ENCODE data around the gene COLGALT1.
"Not testable (repeated sequence)": the region's sequence is repeated elsewhere in the genome, so short reads cannot be mapped to it uniquely, and the experiment has no call there.

Gene COLGALT1
- total RNA-seq, result 68.0 to 82.5 (median 75.6) reads per million in 4 experiments

DNA sequence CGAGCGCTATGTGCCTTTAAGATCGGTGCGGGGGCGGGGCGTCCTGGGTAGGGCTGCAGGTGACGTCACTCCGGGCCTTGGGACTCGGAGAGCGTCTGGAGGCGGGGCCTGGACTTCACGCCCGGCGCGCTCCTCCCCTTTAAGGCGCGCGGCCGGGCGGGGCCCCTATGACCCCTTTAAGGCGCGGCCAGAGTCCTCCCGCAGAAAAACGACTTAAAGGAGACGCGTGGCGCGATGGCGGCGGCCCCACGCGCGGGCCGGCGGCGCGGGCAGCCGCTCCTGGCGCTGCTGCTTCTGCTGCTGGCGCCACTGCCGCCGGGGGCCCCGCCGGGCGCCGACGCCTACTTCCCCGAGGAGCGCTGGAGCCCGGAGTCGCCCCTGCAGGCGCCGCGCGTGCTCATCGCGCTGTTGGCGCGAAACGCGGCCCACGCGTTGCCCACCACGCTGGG, at the start of gene COLGALT1:
TSS of gene COLGALT1 (plus strand) at position 170 of the 449 bp plus-strand sequence. CDS start at position 235, 65 bp downstream.
- peak; percentile 97 for DNase-seq

DNA sequence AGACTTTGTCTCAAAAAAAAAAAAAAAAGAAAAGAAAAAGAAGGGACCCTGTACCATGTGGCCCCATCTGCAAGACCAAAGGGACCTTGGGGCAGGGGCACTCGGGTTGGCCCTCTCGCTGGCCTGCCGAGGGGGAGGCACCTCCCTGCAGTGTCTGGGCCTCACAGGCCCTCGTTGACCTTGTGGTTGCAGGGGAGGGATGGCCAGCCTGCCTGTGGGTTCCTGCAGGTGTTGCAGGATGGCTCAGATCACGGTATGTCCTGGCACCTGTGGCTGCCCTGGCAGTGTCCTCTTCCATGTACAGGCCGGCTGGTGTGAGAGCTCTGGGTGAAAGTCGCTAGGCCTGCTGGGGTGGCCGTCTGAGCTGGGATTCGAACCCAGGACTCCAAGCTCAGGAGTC, 48.7 kb upstream of the COLGALT1 start:
- no peak for DNase-seq

DNA sequence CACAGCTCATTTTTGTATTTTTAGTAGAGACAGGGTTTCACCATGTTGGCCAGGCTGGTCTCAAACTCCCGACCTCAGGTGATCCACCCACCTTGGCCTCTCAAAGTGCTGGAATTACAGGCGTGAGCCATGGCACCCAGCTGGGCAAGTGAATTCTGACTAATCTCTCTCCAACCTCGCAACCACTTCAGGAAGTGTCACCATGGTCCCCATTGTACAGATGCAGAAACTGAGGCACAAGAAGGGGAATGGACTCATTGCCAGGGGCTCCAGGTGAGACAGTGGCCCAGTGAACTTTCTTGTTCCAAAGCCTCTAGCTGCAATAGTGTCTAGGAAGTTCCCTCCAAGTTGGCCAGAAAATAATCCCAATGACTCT, 46.9 kb upstream of the COLGALT1 start:
- not testable (repeated sequence) for DNase-seq

DNA sequence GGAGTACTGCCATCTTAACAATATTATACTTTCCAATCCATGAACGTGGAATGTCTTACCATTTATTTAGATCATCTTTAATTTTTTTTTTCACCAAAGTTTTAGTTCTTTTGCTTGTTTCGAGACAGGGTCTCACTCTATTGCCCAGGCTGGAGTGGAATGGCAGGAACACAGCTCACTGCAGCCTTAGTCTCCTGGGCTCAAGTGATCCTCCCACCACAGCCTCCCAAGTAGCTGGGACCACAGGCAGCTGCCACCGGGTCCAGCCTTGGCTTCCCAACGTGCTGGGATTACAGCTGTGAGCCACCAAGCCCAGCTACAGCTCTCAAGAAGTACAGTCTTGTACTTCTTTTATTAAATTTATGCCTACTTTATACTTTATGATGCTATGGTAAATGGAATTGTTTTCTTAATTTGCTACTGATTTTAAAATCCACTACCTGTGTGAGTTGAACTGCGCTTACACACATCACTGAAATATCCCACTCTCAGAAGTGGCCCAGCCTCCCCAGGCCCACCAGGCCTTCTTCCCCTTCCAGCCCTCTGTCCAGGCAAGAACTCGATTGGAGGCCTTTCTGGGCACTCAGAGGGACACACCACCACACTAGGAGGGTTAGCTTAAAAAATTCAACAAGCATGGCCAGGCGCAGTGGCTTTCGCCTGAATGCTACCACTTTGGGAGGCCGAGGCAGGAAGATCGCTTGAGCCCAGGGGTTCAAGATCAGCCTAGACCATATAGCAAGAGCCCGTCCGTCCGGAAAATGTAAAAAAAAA, 45.0 kb upstream of the COLGALT1 start:
- no peak for DNase-seq

DNA sequence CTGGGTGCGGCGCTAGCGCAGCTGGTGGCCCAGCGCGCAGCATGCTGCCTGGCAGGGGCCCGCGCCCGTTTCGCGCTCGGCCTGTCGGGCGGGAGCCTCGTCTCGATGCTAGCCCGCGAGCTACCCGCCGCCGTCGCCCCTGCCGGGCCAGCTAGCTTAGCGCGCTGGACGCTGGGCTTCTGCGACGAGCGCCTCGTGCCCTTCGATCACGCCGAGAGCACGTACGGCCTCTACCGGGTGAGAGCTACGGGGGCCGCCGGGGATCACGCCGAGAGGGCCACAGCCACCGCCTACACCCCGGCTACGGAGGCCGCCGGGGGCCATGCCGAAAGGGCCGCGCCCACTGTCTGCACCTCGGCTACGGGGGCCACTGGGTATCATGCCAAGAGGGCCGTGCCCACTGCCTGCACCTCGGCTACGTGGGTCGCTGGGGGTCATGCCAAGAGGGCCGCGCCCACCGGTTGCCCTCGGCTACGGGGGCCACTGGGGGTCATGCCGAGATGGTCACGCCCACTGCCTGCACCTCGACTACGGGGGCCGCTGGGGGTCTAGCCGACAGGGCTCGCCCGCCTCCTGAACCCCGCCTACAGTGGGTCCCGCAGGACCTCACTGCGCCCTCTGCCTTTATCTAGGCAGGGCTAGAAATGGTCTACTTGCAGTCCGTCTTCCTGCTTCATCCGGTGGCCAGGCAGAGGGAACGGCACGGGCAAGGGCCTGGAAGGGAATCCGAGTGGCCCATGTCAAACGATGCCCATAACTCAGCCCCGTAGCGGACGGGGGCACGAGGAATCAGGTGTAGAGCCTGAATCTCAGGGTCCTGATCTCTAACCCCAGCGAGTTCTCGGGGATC, 43.5 kb upstream of the COLGALT1 start:
- peak; percentile 85 for DNase-seq

DNA sequence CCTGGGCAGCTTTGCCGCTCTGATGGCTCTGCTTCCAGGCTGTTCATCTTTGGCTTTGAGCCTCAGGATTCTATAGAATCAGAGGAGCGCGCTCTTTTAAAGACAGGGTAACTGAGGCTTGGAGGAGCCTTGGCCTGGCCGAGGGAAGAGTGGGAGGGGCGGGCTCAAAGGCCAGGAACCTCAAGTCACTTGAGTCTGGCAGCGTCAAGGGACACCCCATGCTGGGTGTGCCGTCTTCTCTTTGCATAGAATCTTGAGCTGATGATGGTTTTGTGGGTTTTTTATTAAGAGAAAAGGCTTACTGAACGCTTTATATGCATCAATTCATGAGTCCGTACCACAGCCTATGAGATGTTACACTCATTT, 42.9 kb upstream of the COLGALT1 start:
- no peak for DNase-seq

DNA sequence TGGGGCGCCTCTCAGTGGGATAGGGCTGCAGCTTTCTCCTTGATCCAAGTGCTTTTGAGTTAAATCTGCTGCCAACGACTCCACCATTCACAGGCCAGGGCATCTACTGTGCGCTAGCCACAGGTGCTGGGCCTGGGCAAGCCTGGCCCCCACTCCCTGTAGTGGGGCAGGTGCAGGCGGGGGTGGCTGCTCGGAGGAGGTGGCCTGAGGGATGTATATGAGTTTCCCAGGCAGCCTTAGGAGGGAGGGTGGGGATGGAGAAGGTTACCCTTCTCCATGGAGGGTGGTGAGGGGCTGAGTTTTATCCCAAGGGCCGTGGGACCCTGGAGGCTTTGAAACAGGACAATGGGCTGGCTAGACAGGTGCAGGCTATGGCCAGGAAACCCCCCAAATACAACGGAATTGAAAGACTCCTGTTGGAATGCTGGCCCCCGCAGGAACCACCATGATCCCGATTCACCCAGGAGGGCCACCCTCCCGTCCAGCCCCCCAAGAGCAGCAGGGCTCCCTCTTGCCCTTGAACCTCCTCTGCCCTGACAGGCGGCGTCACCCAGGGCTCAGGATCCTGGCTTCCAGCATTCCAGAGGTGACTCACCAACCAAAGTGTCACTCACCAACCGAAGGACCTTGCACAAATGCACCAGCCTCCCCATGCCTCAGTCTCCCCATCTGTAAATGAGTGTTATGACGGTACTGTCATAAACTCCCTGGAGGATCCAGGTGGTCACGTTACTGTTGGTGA, 39.9 kb upstream of the COLGALT1 start:
- no peak for DNase-seq

DNA sequence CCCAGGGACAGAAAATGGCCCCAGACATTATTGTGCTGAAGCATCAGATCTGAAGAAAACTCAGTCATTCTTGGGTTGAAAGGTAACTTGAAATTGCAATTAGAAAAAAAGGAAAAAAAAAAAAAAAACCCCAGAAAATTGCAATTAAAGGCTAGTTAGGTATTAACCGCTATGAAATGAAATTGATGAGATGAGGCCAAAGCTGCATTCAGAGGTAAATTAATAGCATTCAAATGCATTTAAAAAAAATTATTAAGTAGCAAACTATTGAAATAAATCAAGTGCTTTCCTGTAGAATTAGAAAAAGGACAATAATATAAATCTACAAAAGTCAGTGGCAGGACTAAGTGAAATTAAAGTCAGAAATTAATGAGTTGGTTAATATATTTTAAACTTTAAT, 37.6 kb upstream of the COLGALT1 start:
- no peak for DNase-seq

DNA sequence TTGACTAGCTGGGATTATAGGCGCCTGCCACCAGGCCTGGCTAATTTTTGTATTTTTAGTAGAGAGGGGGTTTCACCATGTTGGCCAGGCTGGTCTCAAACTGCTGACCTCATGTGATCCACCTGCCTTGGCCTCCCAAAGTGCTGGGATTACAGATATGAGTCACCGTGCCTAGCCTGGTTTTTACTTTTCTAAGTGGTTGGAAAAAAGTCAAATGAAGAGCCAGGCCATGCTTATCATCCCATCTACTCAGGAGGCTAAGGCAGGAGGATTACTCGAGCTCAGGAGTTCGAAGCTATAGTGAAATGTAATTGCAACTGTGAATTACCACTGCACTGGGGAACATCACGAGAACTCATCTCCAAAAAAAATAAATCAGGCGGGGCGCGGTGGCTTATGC, 36.8 kb upstream of the COLGALT1 start:
- DNase-seq, result not testable (repeated sequence)

DNA sequence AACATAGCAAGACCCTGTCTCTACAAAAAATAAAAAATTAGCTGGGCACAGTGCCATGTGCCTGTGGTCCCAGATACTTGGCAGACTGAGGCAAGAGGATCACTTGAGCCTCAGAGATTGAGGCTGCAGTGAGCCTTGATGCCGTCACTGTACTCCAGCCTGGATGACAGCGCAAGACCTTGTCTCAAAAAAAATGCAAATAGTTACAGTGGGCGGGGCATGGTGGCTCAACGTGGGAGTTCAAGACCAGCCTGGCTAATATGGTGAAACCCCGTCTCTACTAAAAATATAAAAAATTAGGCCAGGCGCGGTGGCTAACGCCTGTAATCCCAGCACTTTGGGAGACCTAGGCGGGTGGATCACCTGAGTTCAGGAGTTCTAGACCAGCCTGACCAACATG, 35.5 kb upstream of the COLGALT1 start:
- DNase-seq, result no peak

DNA sequence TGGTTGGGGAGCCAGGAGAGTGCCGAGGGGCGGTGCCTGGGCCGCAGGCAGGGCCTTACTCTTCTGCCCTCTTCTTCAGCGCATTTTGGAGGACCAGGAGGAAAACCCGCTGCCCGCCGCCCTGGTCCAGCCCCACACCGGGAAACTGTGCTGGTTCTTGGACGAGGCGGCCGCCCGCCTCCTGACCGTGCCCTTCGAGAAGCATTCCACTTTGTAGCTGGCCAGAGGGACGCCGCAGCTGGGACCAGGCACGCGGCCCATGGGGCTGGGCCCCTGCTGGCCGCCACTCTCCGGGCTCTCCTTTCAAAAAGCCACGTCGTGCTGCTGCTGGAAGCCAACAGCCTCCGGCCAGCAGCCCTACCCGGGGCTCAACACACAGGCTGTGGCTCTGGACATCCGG, 34.6 kb upstream of the COLGALT1 start:
- no peak for DNase-seq

DNA sequence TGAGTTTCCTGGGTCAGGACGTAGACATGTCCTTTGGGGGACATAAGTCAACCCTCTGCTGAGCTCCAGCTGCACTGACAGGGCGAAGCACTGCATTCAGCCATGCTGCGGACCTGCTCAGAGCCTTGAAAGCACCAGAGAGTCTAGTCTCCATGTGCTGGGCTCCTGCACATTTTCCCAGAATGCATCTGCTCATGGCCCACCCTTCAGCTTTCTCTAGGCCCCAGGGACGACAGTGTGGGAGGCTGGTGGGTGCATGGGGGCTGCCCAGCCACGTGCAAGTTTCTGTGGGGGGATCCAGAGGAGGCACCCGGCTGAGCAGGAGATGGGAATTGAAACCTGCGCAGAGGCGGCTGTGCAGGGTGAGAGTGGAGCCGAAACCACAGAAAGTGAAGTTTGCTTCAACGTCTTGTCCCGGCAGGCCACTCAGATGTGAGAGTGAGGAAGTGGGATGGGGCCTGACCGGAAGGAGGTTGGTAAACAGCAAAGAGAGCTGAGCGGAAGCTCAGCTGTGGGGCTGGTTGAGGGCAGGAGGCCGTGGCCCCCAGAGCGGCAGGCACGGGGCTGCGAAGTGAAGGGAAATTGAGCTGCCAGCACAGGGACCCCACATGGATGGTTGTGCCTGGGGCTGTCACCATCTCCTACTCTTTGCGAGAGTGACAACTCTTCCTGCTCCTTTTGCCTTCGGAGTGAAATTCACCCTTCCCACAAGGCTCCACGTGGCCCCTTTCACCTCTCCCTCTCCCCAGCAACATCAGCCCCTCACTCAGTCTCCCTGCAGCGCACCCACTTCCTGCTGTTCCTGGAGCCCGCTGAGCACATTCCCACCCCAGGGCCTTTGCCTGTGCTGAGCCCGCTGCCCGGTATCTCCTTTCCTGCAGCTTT, 32.2 kb upstream of the COLGALT1 start:
- no peak for DNase-seq

DNA sequence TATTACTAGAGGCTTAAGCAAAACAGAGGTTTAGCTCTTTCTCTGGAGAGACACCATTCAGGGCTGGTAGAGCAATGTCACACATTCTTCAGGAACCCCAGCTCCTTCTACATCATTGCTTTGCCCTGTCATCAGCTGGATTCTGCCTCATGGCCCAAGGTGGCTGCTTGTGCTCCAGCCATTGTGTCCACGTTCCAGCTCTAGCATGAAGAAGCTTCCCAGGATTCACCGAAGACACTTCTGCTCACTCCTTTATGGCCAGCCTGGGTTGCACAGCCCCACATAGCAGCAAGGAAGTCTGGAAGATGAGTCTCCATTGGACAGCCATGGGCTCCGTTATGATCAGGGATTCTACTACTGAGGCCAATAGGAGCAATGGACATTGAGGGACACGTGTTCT, 30.8 kb upstream of the COLGALT1 start:
- DNase-seq, result no peak

DNA sequence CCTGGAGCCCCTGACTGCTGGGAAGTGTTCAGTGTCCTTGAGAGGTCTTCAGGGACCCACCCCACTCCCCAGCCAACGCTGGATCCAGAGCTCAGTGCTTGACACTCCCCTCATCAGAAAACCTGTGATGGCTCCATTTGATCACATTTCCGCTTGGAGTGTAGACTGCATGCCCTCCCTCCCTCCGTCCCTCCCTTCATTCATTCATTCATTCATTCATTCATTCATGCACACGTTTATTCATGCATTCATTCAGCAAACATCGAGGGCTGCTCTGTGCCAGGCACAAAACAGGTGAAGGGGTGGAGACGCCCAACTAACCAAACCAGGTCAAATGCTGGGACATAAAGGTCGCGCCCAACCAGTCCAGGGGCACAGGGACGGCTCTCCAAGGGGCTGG, 30.3 kb upstream of the COLGALT1 start:
- DNase-seq, result no peak

DNA sequence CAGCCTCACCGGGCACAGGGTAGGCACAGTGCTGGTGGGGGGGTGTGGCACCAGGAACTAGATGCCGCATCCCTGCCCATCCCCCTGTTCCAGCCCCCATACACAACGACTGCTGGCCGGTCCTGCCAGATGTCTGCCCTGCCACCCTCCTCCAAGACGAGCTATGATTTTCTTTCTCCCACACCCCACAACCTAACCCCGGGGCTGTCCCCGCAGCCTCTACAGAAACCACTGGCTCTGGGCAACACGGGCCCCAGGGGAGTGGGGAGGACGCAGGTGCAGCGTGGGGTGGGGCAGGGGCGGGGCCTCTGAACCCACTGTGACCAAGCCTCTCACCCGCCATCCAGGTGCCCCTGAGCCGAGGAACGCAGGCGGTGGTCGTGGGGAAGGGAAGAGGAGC, 28.5 kb upstream of the COLGALT1 start:
- no peak for DNase-seq

DNA sequence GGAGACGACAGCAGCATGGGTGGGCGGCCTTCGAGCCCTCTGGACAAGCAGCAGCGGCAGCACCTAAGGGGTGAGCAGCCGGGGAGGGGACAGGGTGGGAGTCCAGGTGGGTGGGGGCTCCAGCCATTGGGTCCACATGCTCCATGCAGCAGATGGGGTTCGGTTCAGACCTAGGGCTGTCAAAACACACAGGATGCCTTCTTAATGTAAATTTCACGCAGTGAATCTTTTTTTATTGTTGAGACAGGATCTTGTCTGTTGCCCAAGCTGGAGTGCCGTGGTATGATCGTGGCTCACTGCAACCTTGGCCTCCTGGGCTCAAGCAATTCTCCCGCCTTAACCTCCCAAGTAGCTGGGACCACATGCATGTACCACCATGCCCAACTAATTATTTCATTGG, 28.1 kb upstream of the COLGALT1 start:
- no peak for DNase-seq

DNA sequence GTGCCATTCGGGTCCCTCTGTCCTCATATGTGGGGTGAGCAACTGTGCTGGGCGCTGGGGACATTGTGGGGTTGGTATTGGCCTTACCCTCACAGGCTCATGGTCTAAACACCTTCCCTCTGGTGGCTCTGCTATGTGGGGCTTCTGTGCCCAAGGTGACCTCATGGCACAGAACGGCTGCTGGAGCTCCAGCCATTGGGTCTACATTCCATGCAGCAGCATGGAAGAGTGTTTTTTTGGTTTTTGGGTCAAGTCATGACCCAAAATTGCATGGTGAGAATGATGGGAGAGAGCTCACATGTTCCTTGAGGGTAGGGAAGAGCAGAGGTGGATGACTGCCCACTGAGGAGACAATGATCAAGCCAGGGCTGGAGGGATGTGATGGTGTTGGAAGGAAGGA, 26.8 kb upstream of the COLGALT1 start:
- no peak for DNase-seq

DNA sequence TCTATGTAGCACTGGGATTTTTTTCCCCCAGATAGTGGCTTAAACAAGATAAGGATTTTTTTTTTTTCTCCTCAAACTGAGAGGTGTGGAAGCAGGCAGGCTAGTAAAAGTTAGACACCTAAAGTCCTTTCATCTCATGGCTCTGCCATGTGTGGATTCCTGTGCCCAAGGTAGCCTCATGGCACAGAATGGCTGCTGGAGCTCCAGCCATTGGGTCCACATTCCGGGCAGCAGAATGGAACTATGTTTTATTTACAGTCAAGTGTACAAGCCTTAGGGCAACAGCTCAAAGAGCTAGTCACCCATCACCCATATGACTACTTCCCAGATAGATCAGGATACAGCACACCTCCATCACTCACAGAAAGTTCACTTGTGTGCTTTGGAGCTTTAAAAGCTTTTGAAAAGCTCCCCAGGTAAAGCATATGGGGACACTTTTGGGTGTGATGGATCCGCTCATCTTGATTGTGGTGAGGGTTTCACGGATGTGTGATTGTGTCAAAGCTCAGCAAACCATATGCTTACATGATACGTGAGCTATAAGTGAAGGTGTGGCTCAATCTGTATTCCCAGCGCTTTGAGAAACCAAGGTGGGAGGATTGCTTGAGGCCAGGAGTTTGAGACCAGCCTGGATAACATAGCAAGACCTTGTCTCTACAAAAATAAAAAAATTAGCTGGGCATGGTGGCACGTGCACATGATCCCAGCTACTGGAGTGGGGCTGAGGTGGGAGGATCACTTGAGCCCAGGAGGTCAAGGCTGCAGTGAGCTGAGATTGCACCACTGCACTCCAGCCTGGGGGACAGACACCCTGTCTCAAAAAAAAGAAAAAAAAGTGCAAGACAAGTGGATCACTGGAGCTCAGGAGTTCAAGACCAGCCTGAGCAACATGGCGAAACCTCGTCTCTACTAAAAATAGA, 25.9 kb upstream of the COLGALT1 start:
- no peak for DNase-seq

DNA sequence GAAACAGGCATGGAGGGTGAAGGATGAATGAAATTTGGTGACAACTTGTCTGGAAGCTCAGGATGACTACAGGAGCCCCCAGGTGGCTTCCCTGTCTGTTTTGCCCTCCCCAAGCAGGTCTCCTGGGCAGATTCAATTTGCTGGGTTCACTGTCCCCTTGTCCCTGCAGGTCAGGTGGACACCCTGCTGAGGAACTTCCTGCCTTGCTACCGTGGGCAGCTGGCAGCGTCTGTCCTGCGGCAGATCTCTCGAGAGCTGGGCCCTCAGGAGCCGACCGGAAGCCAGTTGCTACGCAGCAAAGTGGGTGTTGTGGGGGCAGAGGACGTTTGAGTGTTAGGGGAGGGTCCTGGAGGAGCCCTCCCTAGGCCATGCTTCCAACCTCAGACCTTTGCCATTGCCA, 24.9 kb upstream of the COLGALT1 start:
- no peak for DNase-seq

DNA sequence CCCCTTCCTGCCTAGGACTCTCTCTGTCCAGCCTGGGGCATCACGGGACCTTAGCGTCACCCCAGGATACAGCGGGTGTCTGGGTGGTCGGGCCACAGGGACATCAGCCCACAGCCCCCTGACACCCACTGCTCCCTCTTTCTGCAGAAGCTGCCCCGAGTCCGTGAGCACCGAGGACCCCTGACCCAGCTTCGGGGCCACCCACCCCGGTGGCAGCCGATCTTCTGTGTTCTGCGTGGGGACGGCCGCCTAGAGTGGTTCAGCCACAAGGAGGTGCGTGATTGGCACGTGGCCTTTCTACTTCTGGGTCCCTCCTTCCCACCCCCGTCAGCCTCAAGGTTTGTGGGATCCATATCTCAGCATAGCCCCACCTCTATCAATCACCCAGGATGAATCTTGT, 23.3 kb upstream of the COLGALT1 start:
- no peak for DNase-seq

DNA sequence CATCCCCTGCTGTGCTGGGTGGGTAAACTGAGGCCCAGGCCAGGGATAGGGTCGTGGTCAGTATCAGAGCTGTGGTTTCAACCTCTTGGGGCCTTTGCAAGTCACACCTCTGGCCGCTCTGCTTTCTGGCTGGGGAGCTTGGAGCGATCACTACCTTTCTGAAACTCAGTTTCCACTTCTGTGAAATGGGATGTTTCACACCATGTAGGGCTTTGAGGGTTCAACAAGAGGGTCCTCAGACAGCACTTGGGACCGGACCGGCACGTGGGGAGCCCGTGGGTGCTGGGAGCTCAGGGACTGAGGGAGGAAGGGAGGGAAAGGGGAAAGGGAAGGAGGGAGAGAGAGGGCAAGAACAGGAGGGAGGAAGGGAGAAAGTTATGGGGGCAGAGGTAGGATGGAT, 22.9 kb upstream of the COLGALT1 start:
- DNase-seq, result no peak

All from effector CD8-positive, alpha-beta T cell (primary cell).